SK-N-SH (cell line): Measurements from ENCODE around the gene FZD10. TPM values are rescaled to one million over a fixed set of nuclear protein-coding genes. Genes with fewer than 3 reads are reported as not detected.

Source experiments
- CTCF ChIA-PET: fragments of 300-600, 350-600 bp; formaldehyde crosslinking; extraction: SDS; loops from one replicate; lab custom pipeline; 2021; lab: Yijun Ruan, JAX
- POLR2A ChIA-PET: fragments of 350-600 bp; sonication (Branson Sonifier 250); formaldehyde crosslinking; extraction: SDS; loops from one replicate; lab custom pipeline; 2020; ENCODE audit warnings: antibody characterized with exemption, inconsistent platforms; lab: Yijun Ruan, JAX
- DNase-seq: peaks from one replicate; pipeline ENCODE4 v3.0.0; 2012
- H2AFZ ChIP-seq: fragments of 200-600 bp; sonication (generic); 2 replicates; pipeline ENCODE4 v1.8.1; 2016; ENCODE audit warnings: antibody characterized with exemption, mild to moderate bottlenecking, low read depth
- H3F3A ChIP-seq: fragments of 200-600 bp; sonication (generic); replicated peaks from 2 replicates; pipeline ENCODE3; 2016; ENCODE audit warnings: antibody characterized with exemption, mild to moderate bottlenecking; ENCODE audit not compliant: insufficient read depth
- H3K27ac ChIP-seq, 2 experiments: fragments of 200-500 bp in 1 of 2; fragments of 200-600 bp in 1 of 2; sonication (Bioruptor generic) in 1 of 2; sonication (generic), shearing (Covaris generic) in 1 of 2; 2 replicates each; pipeline versions ENCODE4 v1.5.1 to v1.6.1; 2014 to 2016; ENCODE audit warnings: low read depth in 2 of 2, inconsistent platforms in 1 of 2, low read length in 1 of 2, mild to moderate bottlenecking in 1 of 2, mixed read lengths in 1 of 2
- H3K27me3 ChIP-seq: fragments of 200-600 bp; sonication (generic), shearing (Covaris generic); 2 replicates; pipeline ENCODE4 v1.6.1; 2016; ENCODE audit warnings: mixed run types; ENCODE audit not compliant: insufficient read depth
- H3K36me3 ChIP-seq, 2 experiments: fragments of 200-500 bp in 1 of 2; fragments of 200-600 bp in 1 of 2; sonication (Bioruptor generic) in 1 of 2; sonication (generic) in 1 of 2; replicated peaks in 1 of 2; 2 replicates each; pipeline versions ENCODE3 to v1.5.1; 2014 to 2016; ENCODE audit warnings: low read length in 1 of 2, mild to moderate bottlenecking in 1 of 2; ENCODE audit not compliant: insufficient read depth in 2 of 2, control insufficient read depth in 1 of 2
- H3K4me1 ChIP-seq, 2 experiments: fragments of 200-500 bp in 1 of 2; fragments of 200-600 bp in 1 of 2; sonication (Bioruptor generic) in 1 of 2; sonication (generic), shearing (Covaris generic) in 1 of 2; 2 replicates each; pipeline versions ENCODE4 v1.5.1 to v1.6.1; 2014 to 2016; ENCODE audit warnings: low read depth in 1 of 2, low read length in 1 of 2, mixed run types in 1 of 2; ENCODE audit not compliant: insufficient read depth in 2 of 2, control insufficient read depth in 1 of 2
- H3K4me2 ChIP-seq: fragments of 200-600 bp; sonication (generic), shearing (Covaris generic); 2 replicates; pipeline ENCODE4 v1.6.1; 2017; ENCODE audit warnings: mixed run types
- H3K4me3 ChIP-seq, 2 experiments: fragments of 200-500 bp in 1 of 2; fragments of 200-600 bp in 1 of 2; sonication (Bioruptor generic) in 1 of 2; sonication (generic), shearing (Covaris generic) in 1 of 2; 2 replicates each; pipeline versions ENCODE4 v1.5.1 to v1.8.1; 2014 to 2016; ENCODE audit warnings: low read depth in 2 of 2, inconsistent platforms in 1 of 2, low read length in 1 of 2, mild to moderate bottlenecking in 1 of 2, mixed read lengths in 1 of 2, moderate library complexity in 1 of 2
- H3K79me2 ChIP-seq: fragments of 200-600 bp; sonication (generic); 2 replicates; pipeline ENCODE4 v1.8.1; 2017; ENCODE audit warnings: mild to moderate bottlenecking; ENCODE audit not compliant: insufficient read depth
- H3K9ac ChIP-seq: fragments of 200-600 bp; sonication (generic); 2 replicates; pipeline ENCODE4 v1.6.1; 2017; ENCODE audit warnings: mixed run types
- H3K9me2 ChIP-seq: fragments of 200-600 bp; sonication (generic); 2 replicates; pipeline ENCODE4 v1.6.1; 2017; ENCODE audit warnings: mixed run types
- H3K9me3 ChIP-seq: fragments of 200-600 bp; sonication (generic); 2 replicates; pipeline ENCODE4 v1.6.1; 2017; ENCODE audit warnings: mixed run types, mild to moderate bottlenecking, moderate library complexity
- H4K20me1 ChIP-seq: fragments of 200-600 bp; sonication (generic); 2 replicates; pipeline ENCODE4 v1.6.1; 2017; ENCODE audit warnings: mild to moderate bottlenecking, mixed run types; ENCODE audit not compliant: insufficient read depth
- EP300 ChIP-seq, 2 experiments: IDR thresholded peaks; 2 replicates each; pipeline versions ENCODE4 v1.4.0 to v1.6.1; 2012; ENCODE audit warnings: borderline replicate concordance in 1 of 2, low read depth in 1 of 2, low read length in 1 of 2
- EZH2phosphoT487 ChIP-seq: fragments of 200-600 bp; sonication (generic); IDR thresholded peaks from 2 replicates; pipeline ENCODE4 v1.6.1; 2017; ENCODE audit warnings: low read depth, mixed run types, mild to moderate bottlenecking, antibody characterized with exemption, moderate library complexity, borderline replicate concordance
- FOSL2 ChIP-seq: IDR thresholded peaks from 2 replicates; pipeline ENCODE4 v1.4.0; 2012; ENCODE audit warnings: low read depth, mild to moderate bottlenecking, moderate library complexity, borderline replicate concordance
- FOXM1 ChIP-seq: IDR thresholded peaks from 2 replicates; pipeline ENCODE4 v1.4.0; 2012; ENCODE audit warnings: low read depth, mild to moderate bottlenecking
- GABPA ChIP-seq: IDR thresholded peaks from 2 replicates; pipeline ENCODE4 v1.4.0; 2012; ENCODE audit warnings: low read depth, mild to moderate bottlenecking
- GATA2 ChIP-seq: sonication (generic); formaldehyde crosslinking; IDR thresholded peaks from 2 replicates; pipeline ENCODE4 v1.5.0; 2020; ENCODE audit warnings: mild to moderate bottlenecking, missing genetic modification reagents
- MEF2A ChIP-seq: IDR thresholded peaks from 2 replicates; pipeline ENCODE4 v1.4.0; 2012; ENCODE audit warnings: low read depth, borderline replicate concordance
- MXI1 ChIP-seq: IDR thresholded peaks from 2 replicates; pipeline ENCODE4 v1.6.1; 2012; ENCODE audit warnings: mild to moderate bottlenecking, low read depth, low read length, improper control_type of control experiment
- NFIC ChIP-seq: IDR thresholded peaks from 2 replicates; pipeline ENCODE4 v1.4.0; 2012; ENCODE audit warnings: borderline replicate concordance
- NRF1 ChIP-seq: IDR thresholded peaks from 2 replicates; pipeline ENCODE4 v1.6.1; 2012; ENCODE audit warnings: low read depth, mild to moderate bottlenecking, low read length
- POLR2AphosphoS5 ChIP-seq: IDR thresholded peaks from 2 replicates; pipeline ENCODE4 v1.6.1; 2012; ENCODE audit warnings: low read depth, low read length
- RAD21 ChIP-seq: IDR thresholded peaks from 2 replicates; pipeline ENCODE4 v1.6.1; 2012; ENCODE audit warnings: mild to moderate bottlenecking, low read length
- RCOR1 ChIP-seq: fragments of 150-350 bp; IDR thresholded peaks from 2 replicates; pipeline ENCODE4 v1.6.1; 2017; ENCODE audit warnings: antibody characterized with exemption, low read length
- RFX5 ChIP-seq: IDR thresholded peaks from 2 replicates; pipeline ENCODE4 v1.6.1; 2012; ENCODE audit warnings: mild to moderate bottlenecking, improper control_type of control experiment, low read length
- SMC3 ChIP-seq: IDR thresholded peaks from 2 replicates; pipeline ENCODE4 v1.6.1; 2012; ENCODE audit warnings: low read depth, low read length, improper control_type of control experiment
- TAF1 ChIP-seq: IDR thresholded peaks from 2 replicates; pipeline ENCODE4 v1.6.1; 2012; ENCODE audit warnings: low read depth, mild to moderate bottlenecking, low read length, moderate library complexity, borderline replicate concordance
- TCF12 ChIP-seq: IDR thresholded peaks from 2 replicates; pipeline ENCODE4 v1.4.0; 2012
- TEAD4 ChIP-seq: IDR thresholded peaks from 2 replicates; pipeline ENCODE4 v1.4.0; 2012; ENCODE audit warnings: mild to moderate bottlenecking, borderline replicate concordance; ENCODE audit not compliant: insufficient read depth
- YY1 ChIP-seq: IDR thresholded peaks from 2 replicates; pipeline ENCODE4 v1.4.0; 2012; ENCODE audit warnings: low read depth, mild to moderate bottlenecking
- WGBS: methylation state at CpG from one replicate; pipeline ENCODE4 v1.1.6; 2017; ENCODE audit warnings: low lambda C conversion rate; 5-methylcytosine and 5-hydroxymethylcytosine counted together
- polyA plus RNA-seq, 3 experiments: library from polyadenylated mRNA; depleted of rRNA; stranded (reverse); fragments of >200 nt; gene quantifications; 2 replicates each; pipeline ENCODE4 v1.2.3, GENCODE V29; 2012
- TF ChIP-seq, protein P1 (sequence below): IDR thresholded peaks from 2 replicates; pipeline ENCODE4; 2012
- TF ChIP-seq, protein P2 (sequence below): fragments of 150-350 bp; IDR thresholded peaks from 2 replicates; pipeline ENCODE4 v1.6.1; 2017; ENCODE audit warnings: antibody characterized with exemption, low read length, low read depth, borderline replicate concordance
- TF ChIP-seq, protein P3 (sequence below): IDR thresholded peaks from 2 replicates; pipeline ENCODE4 v1.4.0; 2012; ENCODE audit warnings: low read depth, borderline replicate concordance
- TF ChIP-seq, protein P4 (sequence below): IDR thresholded peaks from 2 replicates; pipeline ENCODE4 v1.4.0; 2012; ENCODE audit warnings: low read depth

Gene FZD10
- polyA plus RNA-seq, 1 of the 3 experiments (the other 2 are of a cell fraction): not detected

DNA sequence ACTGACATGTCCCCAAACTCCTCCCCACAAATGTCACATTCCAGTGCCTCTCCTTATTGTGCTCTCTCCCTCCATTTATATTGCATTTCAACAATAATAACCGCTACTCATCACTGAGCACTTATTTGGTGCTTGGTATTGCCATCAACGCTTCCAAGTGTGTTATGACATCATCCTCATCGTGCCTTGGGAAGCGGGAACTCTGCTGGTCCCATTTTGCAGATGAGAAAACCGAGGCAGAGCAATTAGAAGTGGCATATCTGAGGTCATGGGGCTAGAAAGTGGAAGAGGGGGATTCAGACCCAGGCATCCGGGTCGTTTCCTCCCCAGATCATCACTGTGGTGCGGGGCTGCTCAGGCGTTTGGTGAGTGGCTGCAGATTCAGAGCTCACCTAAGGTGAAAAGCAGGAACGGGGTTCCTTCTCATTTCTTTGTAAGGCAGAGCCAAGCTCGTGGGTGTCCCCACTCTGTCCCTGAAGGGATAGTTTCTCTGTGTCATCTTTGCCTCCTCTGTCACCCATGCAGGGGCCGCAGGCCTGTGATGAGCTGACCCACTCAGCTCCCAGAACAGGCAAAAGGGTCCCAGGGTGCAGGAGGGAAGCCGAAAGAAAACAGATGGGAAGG, 5.5 kb upstream of the FZD10 start:
- no peaks in the 10 kb centered on the region for H4K20me1 ChIP-seq
- no peaks in the 10 kb centered on the region for H3K9me2 ChIP-seq
- no peak for TF ChIP-seq GABPA
- no peak for TF ChIP-seq NFIC
- no peak for TF ChIP-seq MEF2A
- no peak for TF ChIP-seq TEAD4
- TF ChIP-seq FOXM1: no peak
- no peak for TF ChIP-seq RFX5
- no peak for TF ChIP-seq EZH2phosphoT487
- no peak for TF ChIP-seq TAF1
- no peak for TF ChIP-seq MXI1
- no peak for TF ChIP-seq POLR2AphosphoS5
- TF ChIP-seq RCOR1: no peak
- no peak for TF ChIP-seq GATA2 (CRISPR knock-in tag)
- TF ChIP-seq, protein P1, sequence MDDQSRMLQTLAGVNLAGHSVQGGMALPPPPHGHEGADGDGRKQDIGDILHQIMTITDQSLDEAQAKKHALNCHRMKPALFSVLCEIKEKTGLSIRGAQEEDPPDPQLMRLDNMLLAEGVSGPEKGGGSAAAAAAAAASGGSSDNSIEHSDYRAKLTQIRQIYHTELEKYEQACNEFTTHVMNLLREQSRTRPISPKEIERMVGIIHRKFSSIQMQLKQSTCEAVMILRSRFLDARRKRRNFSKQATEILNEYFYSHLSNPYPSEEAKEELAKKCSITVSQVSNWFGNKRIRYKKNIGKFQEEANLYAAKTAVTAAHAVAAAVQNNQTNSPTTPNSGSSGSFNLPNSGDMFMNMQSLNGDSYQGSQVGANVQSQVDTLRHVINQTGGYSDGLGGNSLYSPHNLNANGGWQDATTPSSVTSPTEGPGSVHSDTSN: no peak
- TF ChIP-seq, all 33 proteins: peak for 0
- no peak overlapping the region for H3K4me2 ChIP-seq
- ChIA-PET CTCF (interaction anchor here (0.8 to 1.6 kb wide), 4 partner anchors 10 to 125 kb away, joined by 3 read pairs; no protein-coding TSS in a partner anchor), POLR2A (no interaction called here)
- no peaks in the 10 kb centered on the region for H3K4me1 ChIP-seq
- H3K27ac ChIP-seq: no peak overlapping the region
- no peaks in the 10 kb centered on the region for H3K9me3 ChIP-seq
- H3F3A ChIP-seq: no peaks in the 10 kb centered on the region
- no peaks in the 10 kb centered on the region for H3K36me3 ChIP-seq
- no peaks in the 10 kb centered on the region for H3K27me3 ChIP-seq
- DNase-seq: no peak
- H3K4me3 ChIP-seq: no peak overlapping the region
- no peaks in the 10 kb centered on the region for H3K79me2 ChIP-seq
- no peak overlapping the region for H3K9ac ChIP-seq
- no peak overlapping the region for H2AFZ ChIP-seq
- WGBS: 10% methylated on average over 13 of the region's 13 CpGs

DNA sequence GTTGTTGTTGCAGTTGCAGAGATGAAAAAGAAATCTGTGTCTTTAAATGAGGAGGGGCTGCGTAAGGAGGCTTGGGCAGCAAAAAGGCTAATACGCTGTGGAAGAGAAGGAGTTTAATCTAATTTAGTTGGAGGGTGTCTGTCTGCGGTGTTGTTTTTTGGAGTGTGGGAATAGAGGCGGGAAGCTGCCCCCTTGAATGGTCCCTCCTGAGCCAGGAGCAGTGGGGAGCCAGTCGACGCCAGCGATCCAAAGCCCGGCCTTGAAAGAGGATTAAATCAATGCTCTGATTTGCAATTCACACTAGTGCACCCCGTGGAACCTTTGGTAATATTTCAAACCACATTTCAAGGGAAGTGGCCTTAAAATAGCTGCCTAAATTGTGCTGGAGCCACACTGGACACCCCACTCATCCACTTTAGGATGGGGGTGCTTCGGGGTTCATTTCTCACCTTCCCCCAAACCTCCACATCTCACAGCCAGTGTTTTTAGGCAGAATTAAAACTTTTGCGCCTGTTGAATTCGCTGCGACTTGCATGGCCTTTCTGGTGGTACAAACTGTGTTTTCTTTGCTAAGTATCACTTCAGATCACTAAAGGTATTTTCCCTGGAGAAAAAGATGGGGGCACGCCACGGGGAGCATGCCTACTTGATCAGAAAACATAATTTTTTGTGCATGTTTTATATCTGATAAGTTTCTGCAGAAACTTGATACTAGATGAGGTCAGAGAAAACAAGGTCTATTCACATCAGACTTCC, 4.1 kb upstream of the FZD10 start:
- POLR2A ChIA-PET: no interaction called here

More for the DNA sequence above, 4.1 kb upstream of the FZD10 start:
- Histone ChIP-seq H2AFZ (no peak overlapping the region), H3K36me3 (no peaks in the 10 kb centered on the region), H3K27me3 (no peaks in the 10 kb centered on the region), H3K4me2 (no peak overlapping the region), H3K9me3 (no peaks in the 10 kb centered on the region), H3F3A (no peaks in the 10 kb centered on the region), H3K4me3 (no peak overlapping the region), H4K20me1 (no peaks in the 10 kb centered on the region), H3K9ac (no peak overlapping the region), H3K27ac (no peak overlapping the region), H3K9me2 (no peaks in the 10 kb centered on the region), H3K79me2 (no peaks in the 10 kb centered on the region), H3K4me1 (no peaks in the 10 kb centered on the region)
- DNase-seq: no peak
- CTCF ChIA-PET: interaction anchor here (1.1 kb wide), 1 partner anchor 112 kb away, joined by 3 read pairs; no protein-coding TSS in a partner anchor
- TF ChIP-seq GABPA (no peak), YY1 (no peak), EP300 (IDR thresholded peaks at IDR 0.05; ENCODE audit: borderline replicate concordance in 1 of 2, low read depth in 1 of 2, low read length in 1 of 2) (no peak), NRF1 (no peak), TCF12 (no peak), FOSL2 (no peak), TEAD4 (no peak), RCOR1 (no peak), NFIC (no peak), RAD21 (no peak), SMC3 (no peak)
- TF ChIP-seq, protein P2, sequence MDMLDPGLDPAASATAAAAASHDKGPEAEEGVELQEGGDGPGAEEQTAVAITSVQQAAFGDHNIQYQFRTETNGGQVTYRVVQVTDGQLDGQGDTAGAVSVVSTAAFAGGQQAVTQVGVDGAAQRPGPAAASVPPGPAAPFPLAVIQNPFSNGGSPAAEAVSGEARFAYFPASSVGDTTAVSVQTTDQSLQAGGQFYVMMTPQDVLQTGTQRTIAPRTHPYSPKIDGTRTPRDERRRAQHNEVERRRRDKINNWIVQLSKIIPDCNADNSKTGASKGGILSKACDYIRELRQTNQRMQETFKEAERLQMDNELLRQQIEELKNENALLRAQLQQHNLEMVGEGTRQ: no peak
- TF ChIP-seq, protein P3, sequence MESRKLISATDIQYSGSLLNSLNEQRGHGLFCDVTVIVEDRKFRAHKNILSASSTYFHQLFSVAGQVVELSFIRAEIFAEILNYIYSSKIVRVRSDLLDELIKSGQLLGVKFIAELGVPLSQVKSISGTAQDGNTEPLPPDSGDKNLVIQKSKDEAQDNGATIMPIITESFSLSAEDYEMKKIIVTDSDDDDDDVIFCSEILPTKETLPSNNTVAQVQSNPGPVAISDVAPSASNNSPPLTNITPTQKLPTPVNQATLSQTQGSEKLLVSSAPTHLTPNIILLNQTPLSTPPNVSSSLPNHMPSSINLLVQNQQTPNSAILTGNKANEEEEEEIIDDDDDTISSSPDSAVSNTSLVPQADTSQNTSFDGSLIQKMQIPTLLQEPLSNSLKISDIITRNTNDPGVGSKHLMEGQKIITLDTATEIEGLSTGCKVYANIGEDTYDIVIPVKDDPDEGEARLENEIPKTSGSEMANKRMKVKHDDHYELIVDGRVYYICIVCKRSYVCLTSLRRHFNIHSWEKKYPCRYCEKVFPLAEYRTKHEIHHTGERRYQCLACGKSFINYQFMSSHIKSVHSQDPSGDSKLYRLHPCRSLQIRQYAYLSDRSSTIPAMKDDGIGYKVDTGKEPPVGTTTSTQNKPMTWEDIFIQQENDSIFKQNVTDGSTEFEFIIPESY: no peak
- TF ChIP-seq, protein P4, sequence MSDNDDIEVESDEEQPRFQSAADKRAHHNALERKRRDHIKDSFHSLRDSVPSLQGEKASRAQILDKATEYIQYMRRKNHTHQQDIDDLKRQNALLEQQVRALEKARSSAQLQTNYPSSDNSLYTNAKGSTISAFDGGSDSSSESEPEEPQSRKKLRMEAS: no peak
- WGBS: 18% methylated on average over 13 of the region's 15 CpGs
